SKM-1 treated with dmso at 0.1 percent for 144 hours (cell line): ENCODE measurements around the gene LTBP2.

Experiments used
- DNase-seq: peaks from one replicate; lab custom pipeline; 2025; ENCODE audit not compliant: unreplicated experiment; lab: John Stamatoyannopoulos, UW

The LTBP2 gene

GRCh38 chr14:74611650-74612349 lies at the start of gene LTBP2:
Gene LTBP2, minus strand, starts transcription at chr14:74612237. Its CDS starts 293 bp downstream, at chr14:74611944.
- no peak for DNase-seq

GRCh38 chr14:74660863-74661262 lies 48.8 kb upstream of the LTBP2 start:
- no peak for DNase-seq

- DNase-seq, result no peak
These were observed 48.1 kb upstream of the LTBP2 start for GRCh38 chr14:74660167-74660566.

- DNase-seq, result no peak
These were observed 46.6 kb upstream of the LTBP2 start for GRCh38 chr14:74658535-74659131.

GRCh38 chr14:74656964-74657363 lies 44.9 kb upstream of the LTBP2 start:
- DNase-seq, result no peak

GRCh38 chr14:74655599-74656395 lies 43.8 kb upstream of the LTBP2 start:
- DNase-seq, result no peak

- no peak for DNase-seq
These were observed 42.9 kb upstream of the LTBP2 start for GRCh38 chr14:74654931-74655330.

GRCh38 chr14:74653386-74654138 lies 41.5 kb upstream of the LTBP2 start:
- DNase-seq, result no peak

- DNase-seq, result no peak
These were observed 40.5 kb upstream of the LTBP2 start for GRCh38 chr14:74652541-74652940.

GRCh38 chr14:74650927-74651686 lies 39.1 kb upstream of the LTBP2 start:
- DNase-seq, result no peak

- no peak for DNase-seq
These were observed 37.6 kb upstream of the LTBP2 start for GRCh38 chr14:74649673-74650072.

GRCh38 chr14:74649167-74649566 lies 37.1 kb upstream of the LTBP2 start:
- no peak for DNase-seq

- no peak for DNase-seq
These were observed 36.6 kb upstream of the LTBP2 start for GRCh38 chr14:74648601-74649000.

- DNase-seq, result no peak
These were observed 35.8 kb upstream of the LTBP2 start for GRCh38 chr14:74647678-74648461.

- DNase-seq, result no peak
These were observed 35.1 kb upstream of the LTBP2 start for GRCh38 chr14:74647061-74647677.

GRCh38 chr14:74645756-74646470 lies 33.9 kb upstream of the LTBP2 start:
- no peak for DNase-seq

- DNase-seq, result no peak
These were observed 33.2 kb upstream of the LTBP2 start for GRCh38 chr14:74645244-74645643.

GRCh38 chr14:74641601-74642391 lies 29.8 kb upstream of the LTBP2 start:
- no peak for DNase-seq
